GM10266 (cell line): ENCODE measurements around the gene MTCH1.

ENCODE experiments used
- DNase-seq: peaks from one replicate; pipeline ENCODE4 v3.0.0; 2012; ENCODE audit errors: extremely low spot score
- TF ChIP-seq, protein P1 (sequence below): IDR thresholded peaks from 2 replicates; pipeline ENCODE4 v1.5.1; 2012; ENCODE audit warnings: mild to moderate bottlenecking, low read depth; ENCODE audit not compliant: control insufficient read depth, insufficient read depth; ENCODE audit errors: missing control alignments

MTCH1 gene

GRCh38 chr6:36977470-36977941 lies 8.5 kb downstream of the MTCH1 start:
- TF ChIP-seq, protein P1, sequence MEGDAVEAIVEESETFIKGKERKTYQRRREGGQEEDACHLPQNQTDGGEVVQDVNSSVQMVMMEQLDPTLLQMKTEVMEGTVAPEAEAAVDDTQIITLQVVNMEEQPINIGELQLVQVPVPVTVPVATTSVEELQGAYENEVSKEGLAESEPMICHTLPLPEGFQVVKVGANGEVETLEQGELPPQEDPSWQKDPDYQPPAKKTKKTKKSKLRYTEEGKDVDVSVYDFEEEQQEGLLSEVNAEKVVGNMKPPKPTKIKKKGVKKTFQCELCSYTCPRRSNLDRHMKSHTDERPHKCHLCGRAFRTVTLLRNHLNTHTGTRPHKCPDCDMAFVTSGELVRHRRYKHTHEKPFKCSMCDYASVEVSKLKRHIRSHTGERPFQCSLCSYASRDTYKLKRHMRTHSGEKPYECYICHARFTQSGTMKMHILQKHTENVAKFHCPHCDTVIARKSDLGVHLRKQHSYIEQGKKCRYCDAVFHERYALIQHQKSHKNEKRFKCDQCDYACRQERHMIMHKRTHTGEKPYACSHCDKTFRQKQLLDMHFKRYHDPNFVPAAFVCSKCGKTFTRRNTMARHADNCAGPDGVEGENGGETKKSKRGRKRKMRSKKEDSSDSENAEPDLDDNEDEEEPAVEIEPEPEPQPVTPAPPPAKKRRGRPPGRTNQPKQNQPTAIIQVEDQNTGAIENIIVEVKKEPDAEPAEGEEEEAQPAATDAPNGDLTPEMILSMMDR, result peak; percentile 56
- no peak for DNase-seq

DNA sequence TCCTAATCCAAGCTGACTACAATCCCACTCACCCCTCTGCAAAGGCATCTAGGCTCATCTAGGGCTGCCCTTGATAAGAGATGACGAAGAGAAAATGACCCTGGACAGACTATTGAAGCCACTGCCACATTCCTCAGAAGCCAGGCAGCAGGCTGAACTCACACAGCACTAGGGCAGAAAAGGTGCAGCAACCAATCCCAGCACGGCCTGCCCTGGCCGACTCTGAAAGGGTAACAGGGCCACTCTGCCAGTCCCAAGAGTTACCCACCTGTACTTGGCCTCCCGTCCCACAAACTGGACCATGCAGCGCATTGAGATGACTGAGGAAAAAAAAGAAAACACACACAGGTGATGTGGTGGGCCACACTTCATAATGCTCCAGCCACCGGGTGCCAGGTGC lies 9.1 kb downstream of the MTCH1 start:
- no peak for DNase-seq
- TF ChIP-seq, protein P1, result no peak

GRCh38 chr6:36976509-36976908 lies 9.5 kb downstream of the MTCH1 start:
- TF ChIP-seq, protein P1, result no peak
- DNase-seq, result no peak

DNA sequence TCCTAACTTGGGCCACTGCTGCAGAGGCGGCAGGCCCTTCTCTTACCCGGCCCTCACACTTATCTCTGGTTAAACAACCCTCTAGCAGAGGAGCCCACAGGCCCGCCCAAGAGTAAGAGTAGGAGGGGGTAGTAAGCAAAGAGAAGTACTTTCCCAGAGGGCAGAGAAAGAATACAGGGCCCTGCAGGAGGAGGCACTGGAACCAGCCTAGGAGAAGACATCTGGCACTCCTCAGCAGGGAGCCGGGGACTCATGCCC lies 10.1 kb downstream of the MTCH1 start:
- TF ChIP-seq, protein P1, result no peak
- DNase-seq, result no peak

DNA sequence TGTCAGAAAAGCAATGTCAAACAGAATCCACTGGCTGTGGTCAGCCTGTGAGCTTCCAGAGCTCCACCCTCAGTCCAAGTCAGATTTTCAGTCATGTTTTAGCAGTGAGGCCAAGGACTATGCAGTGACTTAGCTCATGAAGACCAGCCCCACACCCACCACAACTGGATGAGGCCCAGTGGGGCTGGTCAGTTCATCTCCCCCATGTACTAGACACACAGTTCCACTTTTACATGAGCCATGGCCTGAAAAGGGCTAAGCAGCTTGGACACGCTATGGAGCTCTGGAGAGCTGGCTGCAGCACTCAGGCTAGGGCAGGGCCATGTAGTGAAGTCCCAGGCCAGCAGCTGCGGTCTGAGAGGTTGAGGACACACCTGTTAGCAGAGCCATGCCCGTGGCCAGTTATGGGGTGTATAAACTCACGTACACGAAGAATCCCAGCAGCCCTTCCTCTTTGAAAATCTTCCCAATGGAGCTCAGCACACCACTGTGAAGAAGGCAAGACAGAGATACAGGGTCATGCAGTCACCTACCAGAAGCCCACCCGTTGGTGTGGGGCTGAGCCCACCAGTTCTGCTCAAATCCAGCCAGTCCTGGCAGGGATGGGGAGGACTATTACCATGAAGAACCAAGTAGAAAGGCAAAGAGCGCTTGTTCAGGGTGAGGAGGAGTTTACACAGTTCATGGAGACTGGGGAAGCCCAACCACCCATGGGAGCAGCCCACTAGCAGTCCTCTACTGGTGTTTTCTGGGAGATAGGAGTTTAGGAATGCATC lies 10.6 kb downstream of the MTCH1 start:
- TF ChIP-seq, protein P1, result no peak
- no peak for DNase-seq

DNA sequence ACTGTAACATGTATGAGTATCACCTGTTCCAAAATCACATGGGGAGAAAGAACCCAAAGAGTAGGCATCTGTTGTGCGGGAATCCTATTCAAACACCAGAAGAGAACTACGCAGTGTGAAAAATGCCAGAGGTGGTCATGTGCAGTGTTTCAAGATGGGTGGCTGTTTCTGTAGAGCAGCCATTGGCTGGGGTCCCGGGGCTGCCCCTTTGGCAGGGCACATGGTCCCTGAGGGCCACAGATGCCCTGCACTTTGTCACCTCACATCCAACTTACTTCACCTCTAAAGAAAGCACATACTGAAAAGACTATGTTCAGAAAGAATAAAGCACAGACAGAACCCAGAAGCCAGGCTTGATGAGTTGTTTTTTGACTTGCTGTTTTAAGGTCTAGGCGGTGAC lies 12.3 kb downstream of the MTCH1 start:
- TF ChIP-seq, protein P1, result no peak
- no peak for DNase-seq

GRCh38 chr6:36973190-36973589 lies 12.8 kb downstream of the MTCH1 start:
- TF ChIP-seq, protein P1, result no peak
- no peak for DNase-seq
